GM23248 (cell line): ENCODE results near the gene PKLR. TPM values are rescaled to one million over a fixed set of nuclear protein-coding genes. Genes with fewer than 3 reads are reported as not detected.
"Not testable (repeated sequence)": the region's sequence is repeated elsewhere in the genome, so short reads cannot be mapped to it uniquely, and the experiment has no call there.

Experiments used
- DNase-seq: peaks from one replicate; pipeline ENCODE4 v3.0.0-alpha.2; 2015
- H2AFZ ChIP-seq: fragments of 200-600 bp; sonication (generic); 2 replicates; pipeline ENCODE4 v1.6.1; 2016; ENCODE audit warnings: antibody characterized with exemption
- H3F3A ChIP-seq: fragments of 200-600 bp; sonication (generic); 2 replicates; pipeline ENCODE4 v1.6.1; 2016; ENCODE audit warnings: mild to moderate bottlenecking, antibody characterized with exemption, mixed run types; ENCODE audit not compliant: insufficient read depth
- H3K27ac ChIP-seq: fragments of 200-600 bp; sonication (generic); 2 replicates; pipeline ENCODE4 v1.5.1; 2016; ENCODE audit warnings: mild to moderate bottlenecking
- H3K27me3 ChIP-seq: fragments of 200-600 bp; sonication (generic); replicated peaks from 2 replicates; pipeline ENCODE4 v1.6.1; 2016; ENCODE audit warnings: mild to moderate bottlenecking; ENCODE audit not compliant: insufficient read depth
- H3K36me3 ChIP-seq: fragments of 200-600 bp; sonication (generic); 2 replicates; pipeline ENCODE4 v1.6.1; 2016; ENCODE audit warnings: low read depth, mild to moderate bottlenecking
- H3K4me1 ChIP-seq: fragments of 200-600 bp; sonication (generic); 2 replicates; pipeline ENCODE4 v1.6.1; 2016; ENCODE audit warnings: mild to moderate bottlenecking; ENCODE audit not compliant: insufficient read depth
- H3K4me2 ChIP-seq: fragments of 200-600 bp; sonication (generic); one replicate; pipeline ENCODE4 v1.6.1; 2016; ENCODE audit warnings: mild to moderate bottlenecking; ENCODE audit not compliant: unreplicated experiment
- H3K4me3 ChIP-seq: fragments of 200-600 bp; sonication (generic); 2 replicates; pipeline ENCODE4 v1.5.1; 2016; ENCODE audit warnings: mild to moderate bottlenecking
- H3K79me2 ChIP-seq: fragments of 200-600 bp; sonication (generic); 2 replicates; pipeline ENCODE4 v1.6.1; 2016; ENCODE audit warnings: mild to moderate bottlenecking; ENCODE audit not compliant: insufficient read depth
- H3K9ac ChIP-seq: fragments of 200-600 bp; sonication (generic); 2 replicates; pipeline ENCODE4 v1.6.1; 2016; ENCODE audit warnings: mild to moderate bottlenecking
- H3K9me2 ChIP-seq: fragments of 200-600 bp; sonication (generic); 2 replicates; pipeline ENCODE4 v1.6.1; 2016; ENCODE audit warnings: mixed run types, mild to moderate bottlenecking, moderate library complexity; ENCODE audit not compliant: insufficient read depth
- H3K9me3 ChIP-seq: fragments of 200-600 bp; sonication (generic); one replicate; pipeline ENCODE4 v1.6.1; 2017; ENCODE audit warnings: low read depth
- H4K20me1 ChIP-seq: fragments of 200-600 bp; sonication (generic); 2 replicates; pipeline ENCODE4 v1.6.0; 2016; ENCODE audit not compliant: insufficient read depth
- EZH2 ChIP-seq: fragments of 200-600 bp; sonication (generic); IDR thresholded peaks from 2 replicates; pipeline ENCODE4 v1.6.1; 2018; ENCODE audit warnings: antibody characterized with exemption, mild to moderate bottlenecking; ENCODE audit not compliant: insufficient read depth, poor library complexity, severe bottlenecking
- EZH2phosphoT487 ChIP-seq: fragments of 200-600 bp; sonication (generic); IDR thresholded peaks from 2 replicates; pipeline ENCODE4 v1.6.1; 2018; ENCODE audit warnings: antibody characterized with exemption, moderate library complexity, mild to moderate bottlenecking, low read depth; ENCODE audit not compliant: insufficient read depth
- WGBS, 2 experiments: methylation state at CpG; one replicate each; pipeline ENCODE4 v1.1.6; 2015 to 2017; ENCODE audit warnings: low lambda C conversion rate in 2 of 2, low coverage in 1 of 2; ENCODE audit errors: missing lambda C conversion rate in 2 of 2; 5-methylcytosine and 5-hydroxymethylcytosine counted together
- in situ Hi-C: fragments of 300-500 bp; cut with MboI; formaldehyde crosslinking; loops from 2 replicates; pipeline ENCODE4 v1.15.0; 2020
- polyA plus RNA-seq: library from polyadenylated mRNA; unstranded; fragments of >200 nt; fragmentation: Nextera tagmentation; extraction: Ambion mirVana; gene quantifications from 2 replicates; pipeline ENCODE4 v1.2.1, GENCODE V29; 2016
- total RNA-seq: library from RNA; depleted of rRNA; stranded (reverse); fragments of >200 nt; shearing (Covaris generic); gene quantifications from 2 replicates; pipeline ENCODE4 v1.2.3, GENCODE V29; 2014

PKLR gene
- total and polyA plus RNA-seq, 2 experiments from 2014 or later: not detected

DNA sequence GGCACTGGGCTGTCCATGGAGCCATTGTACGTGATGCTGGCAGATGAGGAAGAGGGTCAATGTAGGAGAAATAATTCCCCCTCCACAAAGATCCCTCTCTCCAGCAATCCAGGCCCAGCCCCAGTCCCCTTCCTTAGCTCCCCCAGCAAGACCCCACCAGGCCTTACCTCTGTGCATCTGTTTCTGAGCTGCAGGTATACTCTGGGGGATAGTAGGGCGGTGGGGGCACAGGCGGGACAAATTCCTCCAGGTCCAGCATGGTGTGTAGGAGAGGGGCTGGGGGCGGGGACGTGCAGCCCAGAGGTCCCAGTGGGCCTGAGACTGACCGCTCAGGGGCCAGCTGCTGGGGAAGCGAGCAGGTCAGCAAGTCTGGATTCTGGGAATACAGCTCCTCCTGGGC is 49.7 kb downstream of the PKLR start:
- no peak for DNase-seq
- Histone ChIP-seq H4K20me1 (no peaks in the 10 kb centered on the region), H3K36me3 (no peaks in the 10 kb centered on the region), H3K79me2 (peaks cover 23% of the 10 kb centered on the region), H3K4me3 (no peak overlapping the region), H2AFZ (no peak overlapping the region), H3K9ac (no peak overlapping the region), H3K27ac (no peak overlapping the region), H3K9me2 (no peaks in the 10 kb centered on the region), H3F3A (peaks cover 9% of the 10 kb centered on the region; the same call in 1 of the 2 replicates), H3K27me3 (no peaks in the 10 kb centered on the region), H3K4me2 (no peak overlapping the region), H3K4me1 (peaks cover 7% of the 10 kb centered on the region; the same call in 1 of the 2 replicates), H3K9me3 (no peaks in the 10 kb centered on the region)
- TF ChIP-seq EZH2: no peak
- no peak for TF ChIP-seq EZH2phosphoT487
- in situ Hi-C loops: no loop called here
- WGBS, 2 experiments: 85 to 94% methylated on average over 3 to 7 of the region's 7 CpGs

- H3F3A ChIP-seq: peaks cover 3% of the 10 kb centered on the region; the same call in 1 of the 2 replicates
- WGBS, 2 experiments: 18 to 28% methylated on average over 22 of the region's 23 CpGs
- H4K20me1 ChIP-seq: no peaks in the 10 kb centered on the region
- H2AFZ ChIP-seq: peak overlapping the region; percentile 68
- no peak overlapping the region for H3K27ac ChIP-seq
- H3K36me3 ChIP-seq: no peaks in the 10 kb centered on the region
- peaks cover 23% of the 10 kb centered on the region for H3K79me2 ChIP-seq
- H3K27me3 ChIP-seq: no peaks in the 10 kb centered on the region
- peaks cover 7% of the 10 kb centered on the region; the same call in 1 of the 2 replicates for H3K4me1 ChIP-seq
- peak; percentile 95 for DNase-seq
- no peak overlapping the region for H3K4me3 ChIP-seq
- TF ChIP-seq EZH2 (no peak), EZH2phosphoT487 (no peak)
- in situ Hi-C loops: no loop called here
- 0 out of 2 replicates have a peak overlapping the region, but pooled peaks have one; percentile 26 for H3K9ac ChIP-seq
- H3K9me3 ChIP-seq: no peaks in the 10 kb centered on the region
- no peaks in the 10 kb centered on the region for H3K9me2 ChIP-seq
- H3K4me2 ChIP-seq: no peak overlapping the region
These were observed 50.4 kb downstream of the PKLR start for GRCh38 chr1:155250633-155251449.

GRCh38 chr1:155250246-155250632 is 51.0 kb downstream of the PKLR start:
- peak overlapping the region; percentile 68 for H2AFZ ChIP-seq
- no peaks in the 10 kb centered on the region for H3K9me2 ChIP-seq
- DNase-seq: no peak
- peaks cover 9% of the 10 kb centered on the region; the same call in 1 of the 2 replicates for H3K4me1 ChIP-seq
- in situ Hi-C loops: no loop called here
- H3K27ac ChIP-seq: no peak overlapping the region
- WGBS, 2 experiments: 42 to 59% methylated on average over 10 to 23 of the region's 28 CpGs
- no peak overlapping the region for H3K4me3 ChIP-seq
- no peak for TF ChIP-seq EZH2
- no peak for TF ChIP-seq EZH2phosphoT487
- no peaks in the 10 kb centered on the region for H3K36me3 ChIP-seq
- peaks cover 8% of the 10 kb centered on the region; the same call in 1 of the 2 replicates for H3F3A ChIP-seq
- peaks cover 23% of the 10 kb centered on the region for H3K79me2 ChIP-seq
- H4K20me1 ChIP-seq: no peaks in the 10 kb centered on the region
- H3K27me3 ChIP-seq: no peaks in the 10 kb centered on the region
- H3K9ac ChIP-seq: 0 out of 2 replicates have a peak overlapping the region, but pooled peaks have one; percentile 26
- H3K9me3 ChIP-seq: no peaks in the 10 kb centered on the region
- no peak overlapping the region for H3K4me2 ChIP-seq

DNA sequence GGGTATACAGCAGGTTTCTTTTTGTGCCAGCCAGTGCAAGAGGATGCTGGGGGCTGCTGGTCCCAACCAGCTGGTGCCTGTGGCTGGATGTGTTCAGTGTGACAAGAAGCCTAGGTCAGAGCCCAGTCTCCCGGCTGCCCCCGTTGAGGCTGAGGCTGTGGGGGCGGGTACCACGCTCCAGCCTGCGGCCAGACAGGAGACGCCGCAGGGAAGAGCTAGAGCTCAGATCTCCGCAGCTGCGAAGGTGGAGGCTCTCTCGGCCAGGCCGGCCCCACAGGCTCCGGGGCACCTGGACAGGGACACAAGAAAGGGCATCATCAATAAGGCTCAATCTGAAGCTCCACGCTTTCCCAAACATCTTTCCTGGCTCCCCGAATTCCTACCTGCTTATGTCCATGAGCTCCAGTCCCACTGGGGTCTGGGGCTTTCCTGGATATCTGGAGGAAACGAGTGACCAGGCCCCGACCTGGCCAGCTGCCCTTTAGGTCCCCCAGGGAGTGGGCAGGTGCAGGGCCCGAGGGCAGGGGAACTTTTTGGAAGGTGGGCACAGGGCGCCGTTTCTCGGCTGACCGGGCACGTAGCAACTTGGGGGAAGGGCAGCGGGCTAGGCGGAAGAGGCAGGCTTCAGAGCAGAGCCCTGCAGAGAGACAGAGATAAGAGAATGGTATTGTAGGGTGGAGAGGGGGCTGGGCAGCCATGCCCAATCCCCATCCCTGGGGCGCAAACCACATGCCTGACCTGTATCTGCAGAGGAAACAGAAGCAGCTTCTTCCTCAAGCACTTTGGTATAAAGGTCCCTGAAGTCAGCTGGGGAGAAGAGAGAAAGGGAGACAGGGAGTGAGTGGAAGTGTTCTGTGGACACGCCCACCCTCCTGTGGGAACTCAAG is 53.3 kb downstream of the PKLR start:
- Histone ChIP-seq H3K9me3 (no peaks in the 10 kb centered on the region), H3K9ac (no peak overlapping the region), H3F3A (peaks cover 23% of the 10 kb centered on the region), H3K4me2 (no peak overlapping the region), H3K27ac (no peak overlapping the region), H3K27me3 (no peaks in the 10 kb centered on the region), H4K20me1 (no peaks in the 10 kb centered on the region), H3K36me3 (no peaks in the 10 kb centered on the region), H3K4me3 (no peak overlapping the region), H2AFZ (no peak overlapping the region), H3K4me1 (peaks cover 10% of the 10 kb centered on the region), H3K9me2 (no peaks in the 10 kb centered on the region), H3K79me2 (peaks cover 9% of the 10 kb centered on the region)
- in situ Hi-C loops: no loop called here
- TF ChIP-seq EZH2phosphoT487 (no peak), EZH2 (no peak)
- DNase-seq: no peak
- 91 to 92% methylated on average over 26 of the region's 26 CpGs for WGBS, 2 experiments

DNA sequence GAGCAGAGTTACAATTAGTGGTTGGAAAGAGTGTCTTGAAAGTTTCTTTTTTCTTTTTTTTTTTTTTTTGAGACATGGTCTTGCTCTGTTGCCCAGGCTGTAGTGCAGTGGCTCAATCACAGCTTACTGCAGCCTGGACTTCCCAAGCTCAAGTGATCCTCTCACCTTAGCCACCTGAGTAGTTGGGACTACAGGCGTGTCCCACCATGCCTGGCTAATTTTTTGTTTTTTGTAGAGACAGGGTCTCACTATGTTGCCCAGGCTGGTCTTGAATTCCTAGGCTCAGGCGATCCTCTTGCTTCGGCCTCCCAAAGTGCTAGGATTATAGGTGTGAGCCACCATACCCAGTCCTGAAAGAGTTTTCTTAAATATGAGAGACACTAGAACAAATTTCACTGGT is 54.4 kb downstream of the PKLR start:
- H4K20me1 ChIP-seq, H3K27me3 ChIP-seq, DNase-seq, H3K27ac ChIP-seq, H3K9me2 ChIP-seq, H2AFZ ChIP-seq, H3K9me3 ChIP-seq, H3K4me2 ChIP-seq, H3K36me3 ChIP-seq, in situ Hi-C loops, H3K9ac ChIP-seq, H3K4me3 ChIP-seq: not testable (repeated sequence)
- Histone ChIP-seq H3K79me2 (peaks cover 17% of the 10 kb centered on the region), H3F3A (peaks cover 29% of the 10 kb centered on the region), H3K4me1 (peaks cover 14% of the 10 kb centered on the region)
- 90 to 94% methylated on average over 3 of the region's 3 CpGs for WGBS, 2 experiments
